Right ventricle myocardium superior (tissue), 1 donor: ENCODE results near the gene BTBD1. TPM values are rescaled to one million over a fixed set of nuclear protein-coding genes. Genes with fewer than 3 reads are reported as not detected.

Experiments used
- ATAC-seq: fragments of 200-7000 bp; cut with Tn5 transposase; one replicate; pipeline ENCODE4 v1.9.1; 2020; ENCODE audit warnings: mild to moderate bottlenecking; ENCODE audit not compliant: poor library complexity
- DNase-seq: peaks from one replicate; pipeline ENCODE4 v3.0.0-alpha.2; 2020
- intact Hi-C: fragments of 100-400 bp; cut with DNase I; formaldehyde crosslinking; loops from one replicate; pipeline ENCODE4 v1.11.2; 2022
- microRNA-seq: library from miRNA; unstranded; fragments of <30 nt; microRNA quantifications from one replicate; pipeline ENCODE4 v1.2.0, GENCODE V29; 2020
- total RNA-seq: library from RNA; stranded (reverse); fragmentation: NEBNext Ultra II Directional; extraction: Animal tissue kit (Norgen Biotek cat#: 25700); gene quantifications from one replicate; pipeline ENCODE4 v1.2.1, GENCODE V29; 2021
- donor health status: DM: no; HTN: yes; CAD: no; lungs with severe emphysema.

Gene BTBD1
- total RNA-seq, 1 donor from 2014 or later = 158 TPM

DNA sequence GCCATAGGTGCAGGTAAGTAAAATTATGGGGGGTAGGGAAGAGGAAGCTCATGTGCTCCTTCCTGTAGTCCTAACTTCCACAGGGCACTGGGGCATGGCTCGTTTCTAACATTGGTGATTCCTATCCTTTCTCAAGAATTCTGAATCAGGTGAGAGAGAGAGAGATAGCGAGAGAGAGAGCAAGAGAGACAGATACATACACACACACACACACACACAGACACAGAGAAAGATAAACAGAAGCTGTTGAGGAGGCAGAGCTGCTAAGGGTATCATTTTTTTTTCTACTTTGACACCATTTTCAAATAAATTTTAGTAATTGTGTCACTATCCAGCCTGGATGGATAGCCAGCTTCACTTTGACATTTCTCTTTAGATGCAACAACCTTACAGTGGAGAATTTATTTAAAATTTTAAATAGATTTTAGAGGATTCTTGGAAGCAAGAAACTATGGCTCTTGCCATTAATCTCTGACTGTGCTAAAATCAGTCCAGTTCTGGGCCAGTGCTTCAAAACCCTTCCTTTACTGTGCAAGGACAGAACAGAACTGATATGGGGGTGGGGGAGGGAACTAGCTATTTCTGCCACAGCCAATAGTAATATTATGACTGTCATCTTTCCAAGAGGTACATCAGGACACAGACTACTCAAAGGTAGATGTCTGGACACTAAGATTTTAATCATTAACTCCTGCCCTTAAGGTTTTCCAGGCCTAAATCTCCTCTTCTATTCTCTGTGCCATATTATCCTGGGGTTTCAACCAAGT lies 95.7 kb downstream of the BTBD1 start:
- peak; percentile 76 for ATAC-seq
- no peak for DNase-seq
- intact Hi-C loops = no loop called here

DNA sequence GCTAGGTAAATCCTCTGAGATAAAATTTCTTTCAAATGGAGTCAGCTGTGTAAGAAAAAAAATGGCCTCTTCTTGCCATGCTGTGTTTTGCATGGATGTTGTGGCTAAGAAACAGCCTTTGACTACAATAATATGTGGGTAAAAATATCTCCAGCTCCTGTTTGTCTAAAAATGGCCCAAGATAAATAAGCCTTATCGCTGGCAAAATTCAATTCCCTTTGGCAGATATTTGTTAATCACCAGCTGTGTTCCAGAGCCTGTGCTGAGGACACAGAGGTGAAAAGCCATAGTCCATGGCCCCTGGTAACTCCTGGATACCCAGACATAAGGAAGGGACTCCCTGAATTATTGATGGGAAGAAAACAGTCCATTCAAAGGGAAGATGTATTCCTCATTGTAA lies 96.4 kb downstream of the BTBD1 start:
- intact Hi-C loops = no loop called here
- ATAC-seq (peak; percentile 75), DNase-seq (no peak)

DNA sequence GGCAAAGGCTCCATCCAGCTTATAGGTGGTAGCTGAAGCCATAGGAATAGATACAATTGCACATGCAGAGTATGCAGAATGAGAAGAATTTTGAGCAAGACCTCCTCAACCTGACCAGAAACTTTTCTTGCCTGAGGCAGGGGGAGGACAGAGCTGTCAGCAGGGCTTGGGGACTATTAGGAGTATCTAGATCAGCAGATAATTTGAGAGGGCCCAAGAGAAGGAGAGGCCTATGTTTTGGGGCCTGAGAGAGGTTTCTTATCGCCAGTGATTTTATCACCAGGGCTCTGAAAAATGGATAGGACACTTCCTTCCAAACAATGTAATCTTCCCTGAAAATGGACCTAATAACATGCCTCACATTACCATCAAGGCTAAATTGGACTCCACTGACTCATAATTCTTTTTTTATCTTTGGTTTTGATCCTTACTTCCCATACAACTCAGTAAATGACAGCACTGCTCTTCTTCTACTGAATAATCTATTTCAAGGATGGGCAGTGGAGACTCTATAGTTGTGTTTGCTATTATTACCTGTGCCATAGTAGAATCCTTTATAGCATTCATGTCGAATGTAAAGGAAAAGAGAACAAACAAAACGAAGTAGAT lies 96.9 kb downstream of the BTBD1 start:
- DNase-seq (no peak), ATAC-seq (no peak)
- intact Hi-C loops = no loop called here

DNA sequence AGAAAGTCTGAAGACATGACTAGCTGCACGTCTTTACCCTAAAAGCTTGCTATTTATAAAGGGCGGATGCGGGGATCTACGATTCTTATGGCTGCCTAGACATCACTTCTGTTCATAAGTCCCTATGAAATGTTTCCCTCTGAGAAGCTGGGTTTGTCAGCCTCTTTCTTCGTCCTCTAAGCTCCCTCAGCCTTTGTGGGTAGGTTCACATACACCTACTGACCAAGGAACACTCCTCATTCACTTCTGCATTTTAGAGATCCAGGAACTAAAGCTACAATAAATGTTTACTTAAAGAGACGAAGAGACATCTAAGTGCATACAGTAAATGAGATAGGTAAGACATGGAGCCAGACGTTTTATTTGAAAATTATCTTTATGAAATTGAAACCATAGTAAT lies 97.7 kb downstream of the BTBD1 start:
- DNase-seq (no peak), ATAC-seq (no peak)
- intact Hi-C loops = loop anchor here (10.0 kb wide), 1 partner anchor 65 kb away; no protein-coding TSS in a partner anchor

DNA sequence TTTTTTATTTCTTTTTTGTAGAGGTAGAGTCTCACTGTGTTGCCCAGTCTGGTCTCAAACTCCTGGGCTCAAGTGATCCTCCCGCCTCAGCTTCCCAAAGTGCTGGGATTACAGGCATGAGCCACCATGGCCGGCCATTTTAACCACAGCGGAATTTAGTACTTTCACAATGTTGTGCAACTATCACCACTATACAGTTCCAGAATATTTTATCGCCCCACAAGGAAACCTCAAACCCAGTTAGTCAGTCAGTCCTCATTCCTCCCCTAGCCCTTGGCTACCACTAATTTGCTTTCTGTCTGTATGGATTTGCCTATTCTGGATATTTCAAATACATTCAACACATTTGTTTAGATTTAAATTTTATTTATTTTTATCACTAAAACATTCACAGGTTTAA lies 99.0 kb downstream of the BTBD1 start:
- ATAC-seq = no peak
- intact Hi-C loops = loop anchor here (10.0 kb wide), 1 partner anchor 63 kb away; no protein-coding TSS in a partner anchor

DNA sequence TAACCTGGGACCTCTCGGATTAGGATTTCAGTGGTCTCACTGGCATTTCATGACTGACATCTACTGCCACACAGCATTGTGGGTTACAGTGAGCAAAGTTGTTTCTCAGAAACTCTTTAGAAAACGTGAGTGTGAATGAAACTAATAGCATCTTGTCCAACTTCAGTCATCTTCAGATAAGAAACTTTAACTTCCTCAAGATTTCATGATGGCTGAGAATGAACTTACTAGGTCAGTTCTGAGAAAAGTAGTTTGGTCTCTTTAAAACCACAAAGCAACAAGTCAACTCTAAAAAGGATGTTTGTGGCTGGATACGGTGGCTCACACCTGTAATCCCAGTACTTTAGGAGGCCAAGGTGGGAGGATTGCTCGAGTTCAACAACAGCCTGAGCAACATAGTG lies 100.4 kb downstream of the BTBD1 start:
- DNase-seq (no peak), ATAC-seq (no peak)
- intact Hi-C loops = loop anchor here (10.0 kb wide), 1 partner anchor 62 kb away; no protein-coding TSS in a partner anchor

More for the DNA sequence above, 99.0 kb downstream of the BTBD1 start:
- DNase-seq = no peak

Small RNA genes lying within 50 kb of the gene (microRNA-seq; reads per million reads assigned to microRNA genes)
- not detected for gene MIR4515

Other genes starting within 250 kb of the BTBD1 start
- gene HOMER2, start 114.5 kb downstream of the BTBD1 start, total RNA-seq = 55.1 TPM
- gene RAMAC, start 81.0 kb downstream of the BTBD1 start, total RNA-seq = 11.8 TPM
- gene C15orf40, start 55.6 kb downstream of the BTBD1 start, total RNA-seq = 11.2 TPM
- 6.8 TPM for gene TM6SF1, start 40.4 kb upstream of the BTBD1 start, total RNA-seq
- gene HDGFL3, start 140.6 kb upstream of the BTBD1 start, total RNA-seq = 26.7 TPM
- 0.16 TPM for gene BNC1, start 217.4 kb upstream of the BTBD1 start, total RNA-seq